Adipose tissue (tissue), 3 donors: Measurements from ENCODE around the gene GOLGA6D. TPM values are rescaled to one million over a fixed set of nuclear protein-coding genes. Genes with fewer than 3 reads are reported as not detected.
"Not testable (repeated sequence)": the region's sequence is repeated elsewhere in the genome, so short reads cannot be mapped to it uniquely, and the experiment has no call there.

Experiments used
- H3K27ac ChIP-seq: one replicate; pipeline ENCODE4 v1.5.1; 2013; ENCODE audit warnings: low read depth, low read length
- whole genome bisulfite sequencing, 3 donors: extraction: QIAGEN DNeasy Blood & Tissue Kit; methylation state at CpG; one replicate each; pipeline ENCODE4 v1.1.7; 2013; 5-methylcytosine and 5-hydroxymethylcytosine counted together
- polyA plus RNA-seq, 3 donors: library from polyadenylated mRNA; stranded (reverse); fragments of 200-250 nt; gene quantifications; one replicate each; pipeline ENCODE4 v1.2.3, GENCODE V29; 2013
- donor health status: healthy with polysubstance abuse.
- donor health status: Bipolar disorder and iron deficiency.
- donor health status: healthy.

Gene GOLGA6D
- polyA plus RNA-seq, 3 donors, result not detected

DNA sequence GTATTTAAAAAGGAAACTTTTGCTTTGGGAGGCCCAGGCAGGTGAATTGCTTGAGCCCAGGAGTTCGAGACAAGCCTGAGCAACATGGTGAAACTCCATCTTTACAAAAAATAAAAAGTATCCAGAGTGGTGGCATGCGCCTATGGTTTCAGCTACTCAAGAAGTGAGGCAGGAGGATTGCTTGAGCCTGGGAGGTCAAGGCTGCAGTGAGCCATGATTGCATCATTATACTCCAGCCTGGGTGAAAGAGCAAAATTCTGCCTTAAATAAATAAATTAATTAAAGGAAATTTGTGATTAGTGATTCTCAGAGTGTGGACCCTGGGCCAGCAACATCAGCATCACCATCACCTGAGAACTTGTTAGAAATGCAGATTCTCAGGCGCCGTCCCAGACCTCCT, 43.3 kb downstream of the GOLGA6D start:
- WGBS, 3 donors, result 91 to 95% (median 92%) methylated on average over 4 of the region's 4 CpGs

GRCh38 chr15:75327005-75327404, 44.4 kb downstream of the GOLGA6D start:
- WGBS, 3 donors, result 79 to 86% (median 86%) methylated on average over 4 of the region's 4 CpGs
- H3K27ac ChIP-seq, result no peak overlapping the region

More for the DNA sequence above, 43.3 kb downstream of the GOLGA6D start:
- H3K27ac ChIP-seq, result no peak overlapping the region

GRCh38 chr15:75327491-75327890, 44.9 kb downstream of the GOLGA6D start:
- 82 to 90% (median 84%) methylated on average over 3 of the region's 3 CpGs for WGBS, 3 donors
- H3K27ac ChIP-seq, result no peak overlapping the region

DNA sequence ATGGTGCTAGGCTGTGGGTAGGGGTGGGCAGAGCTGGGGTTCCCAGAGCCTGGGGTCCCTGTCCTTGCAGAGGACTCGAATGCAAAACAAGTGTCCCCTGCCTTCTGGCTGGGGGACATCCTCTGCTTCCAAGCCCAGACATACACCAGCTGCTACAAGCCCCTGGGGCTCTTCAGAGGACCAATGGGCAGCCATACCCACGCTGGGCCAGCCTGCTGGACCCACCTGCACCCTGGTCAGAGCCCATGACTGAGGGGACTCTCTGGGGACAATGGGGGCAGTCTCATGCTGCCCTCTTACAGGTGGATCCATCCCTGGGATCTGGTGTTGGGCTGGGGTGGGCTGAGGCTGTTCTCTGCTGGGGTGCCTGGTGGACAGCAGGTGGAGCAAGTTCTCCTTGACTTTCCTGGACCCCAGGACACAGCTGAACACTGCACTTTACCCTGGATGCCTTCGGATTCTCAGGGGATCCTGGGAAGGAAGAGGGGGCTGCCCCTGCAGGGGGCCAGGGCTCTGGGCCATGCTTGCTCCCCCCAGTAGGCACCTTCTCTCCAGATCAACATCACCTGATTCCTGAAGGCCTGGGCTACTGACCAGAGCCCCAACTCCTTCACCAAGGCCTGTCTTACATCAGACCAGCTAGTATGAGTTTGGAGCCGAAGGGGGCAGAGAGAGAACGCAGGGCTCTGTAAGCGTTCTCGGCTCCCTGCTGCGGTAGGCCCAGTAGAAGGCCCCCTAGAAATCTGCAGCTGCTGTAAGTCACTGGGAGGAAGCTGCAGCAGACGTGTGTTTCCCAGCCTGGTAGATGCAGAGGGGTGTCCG, 46.1 kb downstream of the GOLGA6D start:
- WGBS, 3 donors, result 65 to 73% (median 72%) methylated on average over 10 of the region's 10 CpGs
- H3K27ac ChIP-seq, result no peak overlapping the region

- WGBS, 3 donors, result 86 to 97% (median 94%) methylated on average over 2 of the region's 2 CpGs
- H3K27ac ChIP-seq, result no peak overlapping the region
Observed at GRCh38 chr15:75329571-75329970, 46.9 kb downstream of the GOLGA6D start.

GRCh38 chr15:75332093-75332492, 49.5 kb downstream of the GOLGA6D start:
- 72 to 81% (median 79%) methylated on average over 7 of the region's 7 CpGs for WGBS, 3 donors
- H3K27ac ChIP-seq, result not testable (repeated sequence)

DNA sequence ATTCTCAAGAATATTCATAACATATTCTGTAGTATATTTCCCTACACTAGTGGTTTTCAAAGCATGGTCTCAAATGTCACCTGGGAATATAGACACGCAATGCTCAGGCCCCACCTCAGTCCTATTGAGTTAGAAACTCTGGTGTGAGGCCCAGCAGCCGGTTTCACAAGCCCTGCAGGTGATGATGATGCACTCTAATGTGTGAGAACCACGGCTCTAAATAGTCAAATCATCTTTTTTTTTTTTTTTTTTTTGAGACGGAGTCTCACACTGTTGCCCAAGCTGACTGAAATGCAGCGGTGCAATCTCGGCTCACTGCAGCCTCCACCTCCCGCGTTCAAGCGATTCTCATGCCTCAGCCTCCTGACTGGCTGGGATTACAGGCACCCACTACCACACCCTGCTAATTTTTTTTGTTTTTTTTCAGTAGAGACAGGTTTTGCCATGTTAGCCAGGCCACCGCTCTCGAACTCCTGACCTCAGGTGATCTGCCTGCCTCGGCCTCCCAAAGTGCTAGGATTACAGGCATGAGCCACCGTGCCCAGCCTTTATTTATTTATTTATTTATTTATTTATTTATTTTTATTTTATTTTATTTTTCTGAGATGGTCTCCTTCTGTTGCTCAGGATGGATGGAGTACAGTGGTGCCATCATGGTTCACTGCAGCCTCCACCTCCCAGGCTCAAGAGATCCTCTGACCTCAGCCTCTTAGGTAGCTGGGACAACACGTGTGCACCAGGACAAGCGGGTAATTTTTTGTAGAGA, 51.2 kb downstream of the GOLGA6D start:
- WGBS, 3 donors, result 89 to 93% (median 93%) methylated on average over 14 to 15 of the region's 15 CpGs
- not testable (repeated sequence) for H3K27ac ChIP-seq

GRCh38 chr15:75335313-75335704, 52.7 kb downstream of the GOLGA6D start:
- 30 to 40% (median 36%) methylated on average over 3 of the region's 3 CpGs for WGBS, 3 donors

DNA sequence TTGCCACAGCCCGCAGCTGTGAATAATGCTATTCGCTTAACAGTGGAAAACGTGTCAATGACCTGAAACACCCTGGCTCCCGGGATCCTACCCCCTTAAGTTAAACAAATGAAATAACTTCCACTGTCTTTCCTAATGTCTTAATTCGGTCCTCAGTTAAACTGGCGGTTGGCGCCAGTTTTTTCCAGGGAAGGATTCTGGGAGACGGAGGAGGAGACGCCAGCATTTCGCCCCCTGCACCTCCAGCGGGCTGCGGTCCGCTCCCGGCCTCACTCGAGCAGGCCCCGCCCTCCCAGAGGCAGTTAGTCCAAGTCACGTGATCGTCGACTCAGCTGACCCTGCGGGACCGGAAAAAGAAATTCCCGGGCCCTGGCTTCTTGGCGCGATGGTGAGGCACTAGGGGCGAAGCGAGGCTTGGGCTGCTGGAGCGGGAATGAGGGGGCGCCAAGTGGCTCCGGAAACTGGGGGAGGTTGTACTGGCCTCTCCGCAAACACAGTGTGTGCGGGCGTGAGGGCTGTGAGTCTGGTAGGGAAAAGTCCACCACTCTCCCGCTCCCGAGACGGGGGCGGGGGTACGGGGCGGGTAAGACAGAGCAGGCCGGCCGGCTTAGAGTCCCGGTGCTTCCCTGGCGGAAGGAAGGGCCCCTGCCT, 53.2 kb downstream of the GOLGA6D start, which contains the start of gene COMMD4:
Gene COMMD4, plus strand, starts transcription at position 359 of the 651 bp plus-strand sequence. Its CDS starts 27 bp downstream, at position 386.
- no peak within 1 kb of the TSS for H3K27ac ChIP-seq
- WGBS, 3 donors, result 0 to 1% (median 0%) methylated on average over 40 to 42 of the region's 42 CpGs

More at GRCh38 chr15:75335313-75335704, 52.7 kb downstream of the GOLGA6D start:
- no peak overlapping the region for H3K27ac ChIP-seq

GRCh38 chr15:75338661-75339240, 56.1 kb downstream of the GOLGA6D start:
- H3K27ac ChIP-seq, result no peak overlapping the region
- WGBS, 3 donors, result 90 to 95% (median 91%) methylated on average over 11 of the region's 11 CpGs

DNA sequence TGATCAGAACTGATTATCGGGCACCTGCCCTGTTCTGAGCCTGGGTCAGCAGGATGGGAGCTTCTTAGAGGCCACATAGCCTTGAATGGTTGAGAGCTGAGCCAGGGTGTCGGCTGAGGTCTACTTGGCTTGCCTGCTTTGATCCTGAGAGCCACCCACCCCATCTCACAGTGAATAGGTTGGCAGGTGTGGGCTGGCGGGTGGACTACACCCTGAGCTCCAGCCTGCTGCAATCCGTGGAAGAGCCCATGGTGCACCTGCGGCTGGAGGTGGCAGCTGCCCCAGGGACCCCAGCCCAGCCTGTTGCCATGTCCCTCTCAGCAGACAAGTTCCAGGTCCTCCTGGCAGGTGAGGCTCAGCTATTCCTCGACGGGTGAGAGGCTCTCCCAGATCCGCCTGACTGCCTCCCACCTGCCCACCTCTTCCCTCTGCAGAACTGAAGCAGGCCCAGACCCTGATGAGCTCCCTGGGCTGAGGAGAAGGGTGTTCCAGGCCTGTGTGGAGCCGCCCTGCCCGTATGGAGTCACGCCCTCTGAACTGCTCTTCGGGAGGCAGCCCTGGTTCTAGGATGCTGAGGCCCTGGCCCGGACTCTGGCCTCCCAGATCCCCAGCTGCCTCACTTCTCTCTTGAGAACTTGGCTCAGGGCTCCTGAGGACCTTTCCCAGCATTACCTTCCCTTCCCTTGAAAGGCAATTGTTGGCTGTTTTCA, 57.1 kb downstream of the GOLGA6D start:
- 92 to 94% (median 93%) methylated on average over 13 of the region's 13 CpGs for whole genome bisulfite sequencing, 3 donors
- H3K27ac ChIP-seq, result no peak overlapping the region

GRCh38 chr15:75342221-75342620, 59.6 kb downstream of the GOLGA6D start:
- H3K27ac ChIP-seq, result no peak overlapping the region
- 89 to 92% (median 89%) methylated on average over 6 of the region's 6 CpGs for WGBS, 3 donors

- not testable (repeated sequence) for H3K27ac ChIP-seq
- 37 to 54% (median 44%) methylated on average over 8 of the region's 8 CpGs for WGBS, 3 donors
Observed at GRCh38 chr15:75343953-75344352, 61.3 kb downstream of the GOLGA6D start.

Other genes with a start within 250 kb of the GOLGA6D start
- gene C15orf39, start 81.0 kb upstream of the GOLGA6D start, polyA plus RNA-seq, result 10 to 100 TPM in 2 of 3 donors, 1 to 10 TPM in 1; 9.2 to 18.9 (median 11.1) TPM
- gene GOLGA6C, start 24.5 kb upstream of the GOLGA6D start, polyA plus RNA-seq, result under 1 TPM in 1 of 3 donors, not detected in 2; 0.03 TPM
- 10 to 100 TPM; 39.0 to 84.6 (median 78.9) TPM for gene COMMD4, start 53.2 kb downstream of the GOLGA6D start, polyA plus RNA-seq
- 10 to 100 TPM; 19.7 to 40.8 (median 21.4) TPM for gene NEIL1, start 64.2 kb downstream of the GOLGA6D start, polyA plus RNA-seq
- 100 to 1,000 TPM in 2 of 3 donors, 10 to 100 TPM in 1; 81.0 to 302 (median 202) TPM for gene MAN2C1, start 85.8 kb downstream of the GOLGA6D start, polyA plus RNA-seq
- gene SIN3A, start 168.9 kb downstream of the GOLGA6D start, polyA plus RNA-seq, result 10 to 100 TPM in 2 of 3 donors, 1 to 10 TPM in 1; 8.9 to 16.9 (median 16.9) TPM